GM21786 (cell line): ENCODE data around the gene GINS2.

Experiments used
- ATAC-seq: cut with Tn5 transposase; IDR thresholded peaks from one replicate; pipeline ENCODE4 v1.9.1; 2021; ENCODE audit not compliant: unreplicated experiment

Gene GINS2

DNA sequence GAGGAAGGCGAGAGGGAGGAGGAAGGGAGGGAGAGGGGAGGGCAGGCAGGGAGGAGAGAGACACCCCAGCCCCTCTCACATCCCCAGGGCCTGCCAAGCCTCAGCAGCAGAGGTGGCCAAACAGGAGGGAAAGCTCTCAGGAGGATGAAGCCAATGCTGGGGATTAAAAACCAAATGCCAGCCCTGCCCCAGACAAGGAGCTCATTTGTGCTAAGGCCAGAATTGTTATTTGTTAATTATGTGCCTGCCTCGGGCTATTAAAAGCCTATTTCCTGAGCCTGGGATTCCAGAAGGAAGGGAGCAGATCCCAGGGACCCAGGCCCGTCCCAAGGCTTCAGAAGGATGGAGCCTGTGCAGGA, 27.9 kb upstream of the GINS2 start:
- ATAC-seq, result no peak

GRCh38 chr16:85716022-85716679, 27.4 kb upstream of the GINS2 start:
- ATAC-seq, result no peak

DNA sequence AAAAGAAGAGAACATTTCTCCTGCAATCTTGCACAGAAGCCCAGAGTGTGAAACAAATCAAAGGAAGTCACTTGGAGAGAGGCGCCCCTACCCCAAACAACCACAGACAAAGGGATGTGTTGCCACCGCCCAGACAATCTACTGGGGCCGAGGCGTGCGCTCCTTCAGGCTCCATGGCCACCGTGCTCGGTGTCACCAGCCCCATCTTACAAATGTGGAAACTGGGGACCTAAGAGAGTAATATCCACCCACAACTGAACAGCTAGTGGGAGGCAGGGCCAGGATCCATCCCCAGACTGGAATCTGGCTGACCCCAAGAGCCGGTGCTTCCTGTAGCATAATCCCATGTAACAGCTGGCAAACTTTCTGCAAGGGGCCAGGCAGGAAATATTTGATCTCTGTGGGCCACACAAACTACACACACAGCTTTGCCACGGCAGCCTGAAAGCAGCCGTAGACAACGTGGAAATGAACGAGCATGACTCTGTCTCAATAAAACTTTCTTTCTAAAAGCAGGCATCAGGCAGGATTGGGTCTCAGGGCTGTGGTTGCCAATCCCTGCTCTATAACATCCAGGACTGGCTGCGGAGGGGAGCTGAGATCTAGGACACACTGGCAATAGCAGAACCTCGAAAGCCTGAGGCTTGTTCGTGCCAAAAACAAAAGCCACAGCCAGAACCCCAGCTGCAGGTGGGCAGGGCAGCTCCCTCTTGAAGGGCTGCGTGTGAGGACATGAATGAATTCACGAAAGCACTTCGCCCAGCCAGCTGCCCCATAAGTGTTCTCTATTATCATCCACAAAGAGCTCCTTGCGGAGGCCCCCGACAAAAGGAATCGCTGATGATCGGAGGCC, 26.6 kb upstream of the GINS2 start:
- ATAC-seq, result no peak

- ATAC-seq, result no peak
Observed at GRCh38 chr16:85712801-85713200, 24.0 kb upstream of the GINS2 start.

DNA sequence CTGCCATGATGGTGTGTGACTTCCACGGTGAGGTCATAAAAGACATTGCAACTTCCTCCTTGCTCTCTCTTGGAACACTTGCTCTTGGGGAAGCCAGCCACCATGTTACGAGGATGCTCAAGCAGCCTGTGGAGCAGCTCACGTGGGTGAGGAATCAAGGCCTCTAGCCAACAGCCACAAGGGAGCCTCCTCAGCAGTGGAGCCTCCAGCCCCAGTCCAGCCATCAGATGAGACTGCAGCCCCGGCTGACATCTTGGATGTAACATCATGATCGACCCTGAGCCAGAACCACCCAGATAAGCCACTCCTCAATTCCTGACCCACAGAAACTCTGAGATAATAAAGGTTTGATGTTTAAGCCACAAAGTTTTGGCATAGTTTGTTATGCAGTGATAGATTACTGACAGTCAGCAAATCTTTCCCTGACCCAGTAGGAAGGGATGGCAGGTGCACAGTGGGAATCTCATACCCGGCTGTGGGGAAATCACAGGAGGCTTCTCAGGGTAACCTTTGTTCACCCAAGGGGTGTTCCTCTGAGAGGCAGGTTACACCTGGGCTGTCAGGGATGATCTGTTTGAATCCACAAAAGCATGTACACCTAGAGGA, 23.3 kb upstream of the GINS2 start:
- no peak for ATAC-seq

DNA sequence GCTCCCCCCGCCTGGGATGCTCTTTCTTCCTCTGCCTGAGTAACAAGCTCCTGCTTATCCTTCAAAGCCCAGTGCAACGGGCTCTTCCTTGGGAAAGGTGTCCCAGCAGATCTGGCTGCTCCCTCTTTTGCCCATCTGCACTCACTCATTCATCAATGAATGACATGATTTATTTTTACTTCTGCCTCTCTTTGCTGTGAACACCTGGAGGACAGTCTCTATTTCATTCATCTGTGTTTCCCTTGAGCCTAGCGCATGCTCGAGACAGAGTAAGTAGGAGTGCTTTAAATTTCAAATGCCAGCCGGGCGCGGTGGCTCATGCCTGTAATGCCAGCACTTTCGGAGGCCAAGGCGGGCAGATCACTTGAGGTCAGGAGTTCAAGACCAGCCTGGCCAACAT, 22.0 kb upstream of the GINS2 start:
- ATAC-seq, result no peak

DNA sequence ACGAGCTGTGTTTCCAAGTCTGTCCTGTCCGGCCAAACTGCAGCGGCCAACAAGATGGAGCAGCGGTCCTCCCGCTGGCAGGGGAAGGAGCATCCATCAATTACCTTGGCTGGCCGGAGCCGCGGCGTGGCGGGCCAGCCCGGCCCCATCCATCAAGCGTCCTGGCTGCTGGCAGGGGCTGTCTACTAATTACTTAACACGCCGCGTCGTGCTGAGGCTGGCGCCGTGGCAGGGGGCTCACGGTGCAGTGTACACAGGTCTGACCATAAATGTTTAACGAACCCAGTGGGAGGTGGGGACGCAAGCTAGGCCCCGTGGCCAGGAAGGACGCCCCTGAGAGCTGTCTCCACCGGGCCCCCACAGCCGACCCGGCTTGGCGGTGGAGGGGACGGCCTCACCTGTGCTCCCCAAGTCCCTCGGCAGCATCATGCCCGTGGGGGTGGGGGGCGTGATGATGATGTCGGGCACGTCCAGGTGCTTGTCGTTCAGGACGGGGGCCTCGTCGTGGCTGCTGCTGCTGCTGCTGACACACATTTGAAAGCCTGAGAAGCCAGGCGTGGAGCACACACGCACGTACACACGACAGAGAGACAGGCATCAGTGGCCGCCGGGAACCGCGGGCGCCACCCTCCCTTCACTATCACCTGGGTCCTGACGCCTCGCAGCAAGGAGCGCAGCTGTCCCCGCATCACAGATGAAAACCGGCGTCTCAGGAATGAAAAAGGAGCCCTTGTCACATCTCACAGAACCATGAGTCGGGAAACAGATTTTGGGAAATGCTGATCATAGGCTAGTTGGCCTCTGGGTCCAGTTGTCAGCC, 21.2 kb upstream of the GINS2 start:
- ATAC-seq, result no peak

- ATAC-seq, result no peak
Observed at GRCh38 chr16:85708338-85708737, 19.6 kb upstream of the GINS2 start.

DNA sequence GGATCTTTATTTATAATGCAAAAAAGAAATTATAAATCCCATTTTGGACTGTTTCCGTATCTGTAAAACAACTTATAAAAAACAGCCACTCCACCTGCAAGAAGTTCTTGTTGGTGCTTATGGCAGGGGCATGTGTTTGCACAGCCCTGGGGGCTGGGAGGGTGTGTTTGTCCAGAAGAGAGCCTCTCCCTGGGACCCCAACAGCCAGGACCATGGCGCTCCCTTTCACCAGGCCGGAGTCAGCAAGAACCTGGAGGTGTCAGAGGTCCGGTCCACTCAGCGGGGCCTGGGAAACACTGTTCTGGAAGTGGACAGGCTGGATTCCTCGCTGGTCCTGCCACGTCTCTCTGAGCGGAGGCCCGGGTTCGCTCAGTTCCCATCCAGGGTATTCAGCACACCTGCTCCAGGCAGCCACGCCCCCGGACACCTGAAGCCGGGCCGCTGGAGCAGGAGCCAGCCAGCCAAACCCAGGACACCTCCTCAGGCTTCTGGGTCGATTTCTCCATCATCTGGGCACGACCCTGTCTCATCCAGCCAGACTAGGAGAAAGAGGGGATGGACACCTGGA, 18.9 kb upstream of the GINS2 start:
- ATAC-seq, result no peak

- ATAC-seq, result no peak
Observed at GRCh38 chr16:85706449-85707034, 17.8 kb upstream of the GINS2 start.

GRCh38 chr16:85704900-85705846, 16.4 kb upstream of the GINS2 start:
- ATAC-seq, result no peak

GRCh38 chr16:85704011-85704410, 15.3 kb upstream of the GINS2 start:
- no peak for ATAC-seq

DNA sequence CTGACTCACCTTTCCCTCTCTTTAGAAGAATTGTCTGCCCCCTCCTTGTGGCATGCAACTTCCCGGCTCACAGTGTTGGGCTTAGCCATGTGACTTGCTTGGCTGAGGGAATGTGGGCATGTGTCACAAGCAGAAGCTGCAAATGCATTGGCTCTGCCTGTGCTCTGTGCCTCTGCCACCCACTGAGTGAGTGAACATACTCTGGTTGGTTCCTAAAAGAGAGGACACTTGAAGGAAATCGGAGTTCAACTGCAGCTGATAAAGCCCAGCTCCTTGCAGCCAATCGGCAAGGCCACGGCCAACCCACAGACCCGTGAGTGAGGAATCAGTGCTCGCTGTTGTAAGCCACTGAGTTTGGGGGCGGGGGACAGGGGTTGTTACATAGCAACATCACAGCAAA, 10.9 kb upstream of the GINS2 start:
- no peak for ATAC-seq

- ATAC-seq, result no peak
Observed at GRCh38 chr16:85698935-85699558, 10.3 kb upstream of the GINS2 start.

DNA sequence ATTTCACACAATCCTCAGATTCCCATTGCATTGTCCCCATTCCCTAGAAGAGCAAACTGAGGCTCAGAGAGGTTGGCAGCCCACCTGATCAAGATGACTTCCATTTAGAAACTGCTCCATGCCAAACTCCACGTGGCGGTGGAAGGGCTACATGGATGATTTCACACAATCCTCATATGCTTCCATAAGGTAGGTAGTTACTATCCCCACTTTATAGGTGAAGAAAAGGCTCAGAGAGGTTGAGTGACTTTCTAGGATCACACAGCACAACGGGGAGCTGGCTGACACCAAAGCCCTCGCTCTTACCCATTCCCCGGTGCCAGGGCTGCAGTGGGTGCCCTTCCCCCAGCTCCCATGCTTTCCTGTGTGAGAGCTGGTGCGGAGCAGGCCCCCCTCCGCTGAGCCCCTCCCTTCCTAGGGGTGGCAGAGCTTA, 9.7 kb upstream of the GINS2 start:
- ATAC-seq, result no peak

DNA sequence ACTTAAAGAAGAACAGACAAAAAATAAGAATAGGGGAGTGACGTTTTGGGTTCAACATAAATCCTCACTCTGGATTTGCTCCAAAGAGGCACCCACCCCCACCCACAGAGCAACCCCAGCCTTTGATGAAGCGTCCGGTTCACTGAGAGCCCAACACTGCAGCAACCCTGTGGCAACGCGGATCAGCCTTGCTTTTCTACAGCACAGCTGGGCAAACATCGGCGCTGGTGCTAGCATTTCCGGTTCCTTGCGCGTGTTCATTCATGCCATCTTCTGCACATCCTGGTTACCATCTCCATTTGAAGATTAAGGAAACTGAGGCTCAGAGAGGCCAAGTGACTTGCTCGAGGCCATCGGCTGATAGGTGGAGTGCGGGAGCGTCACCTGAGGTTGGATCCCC, 8.7 kb upstream of the GINS2 start:
- ATAC-seq, result no peak

GRCh38 chr16:85696781-85697180, 8.0 kb upstream of the GINS2 start:
- ATAC-seq, result no peak

DNA sequence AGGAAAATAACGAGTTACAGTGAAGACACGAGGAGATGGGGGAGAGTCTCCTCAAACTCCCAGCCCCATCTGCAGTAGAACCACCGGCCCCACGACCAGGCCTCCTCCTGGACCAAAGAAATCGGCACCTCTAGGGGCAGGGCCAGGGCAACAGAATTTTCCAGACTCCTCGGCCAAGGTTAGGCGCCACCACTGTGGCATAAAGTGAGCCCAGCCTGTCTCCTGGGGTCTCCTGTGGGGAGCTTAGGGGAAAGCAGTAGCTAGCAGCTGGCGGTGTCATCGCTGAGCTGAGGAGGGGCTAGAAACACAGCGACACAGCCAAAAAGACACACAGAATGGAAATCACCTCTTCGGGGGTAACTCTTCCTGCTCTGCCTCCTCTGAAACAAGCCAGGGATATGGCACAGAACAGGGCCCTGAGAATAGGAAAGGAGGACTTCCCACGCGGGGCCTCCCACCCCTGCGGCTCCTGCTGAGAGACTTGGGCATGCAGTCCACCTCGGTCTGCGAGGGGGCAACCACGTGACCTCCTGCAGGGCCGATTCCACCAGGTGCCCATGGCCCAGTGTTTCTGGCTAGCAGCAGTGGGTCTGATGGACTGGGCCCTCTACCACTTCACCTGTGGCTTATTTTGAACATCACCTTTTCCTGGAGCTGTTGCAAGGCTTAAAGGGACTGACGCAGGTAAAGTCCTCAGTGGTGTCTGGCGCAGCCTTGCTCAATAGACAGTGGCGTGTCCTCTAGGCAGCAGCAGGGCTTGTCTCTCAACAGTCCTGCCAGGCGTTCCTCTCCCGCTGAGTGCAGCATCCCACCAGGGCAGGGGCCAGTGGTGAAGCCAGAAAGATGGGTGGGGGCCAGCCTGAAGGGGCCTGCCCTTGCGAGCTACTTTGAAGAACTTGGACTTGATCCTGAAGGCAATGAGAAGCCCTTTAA, 6.7 kb upstream of the GINS2 start:
- ATAC-seq, result no peak
